GM21717 (cell line): ENCODE measurements around the gene RNF25.

Experiments used
- ATAC-seq: cut with Tn5 transposase; IDR thresholded peaks from one replicate; pipeline ENCODE4 v1.9.1; 2021; ENCODE audit warnings: mild to moderate bottlenecking, moderate library complexity; ENCODE audit not compliant: unreplicated experiment

RNF25 gene

DNA sequence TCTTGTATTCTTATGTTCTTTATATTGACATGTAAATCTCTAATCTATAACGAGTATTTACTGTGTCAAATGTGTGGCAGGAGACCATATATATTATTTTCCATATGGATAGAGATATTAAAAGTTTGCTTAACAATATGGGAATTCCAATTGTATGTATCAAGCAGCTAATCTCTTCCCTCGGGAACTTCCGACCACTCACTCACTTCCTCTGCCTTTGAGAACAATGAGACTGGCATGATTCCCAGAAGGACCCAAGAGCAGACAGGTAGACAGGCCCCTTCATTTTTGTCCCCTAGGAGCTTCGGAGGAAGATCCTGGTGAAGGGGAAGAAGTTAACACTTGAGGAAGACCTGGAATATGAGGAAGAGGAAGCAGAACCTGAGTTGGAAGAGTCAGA, 40.0 kb downstream of the RNF25 start:
- ATAC-seq: no peak

DNA sequence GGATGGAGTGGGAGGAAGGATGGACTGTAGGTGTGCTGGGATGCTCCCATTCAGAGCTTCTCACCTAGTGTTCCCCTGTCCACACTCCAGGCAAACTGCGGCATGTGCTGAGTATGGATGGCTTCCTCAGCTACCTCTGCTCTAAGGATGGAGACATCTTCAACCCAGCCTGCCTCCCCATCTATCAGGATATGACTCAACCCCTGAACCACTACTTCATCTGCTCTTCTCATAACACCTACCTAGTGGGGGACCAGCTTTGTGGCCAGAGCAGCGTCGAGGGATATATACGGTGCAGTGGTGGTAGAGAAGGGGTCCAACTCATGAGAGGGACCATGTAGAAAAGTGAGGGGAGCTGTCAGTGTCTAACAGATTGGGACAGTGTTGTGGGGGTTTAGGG, 43.9 kb downstream of the RNF25 start:
- no peak for ATAC-seq

DNA sequence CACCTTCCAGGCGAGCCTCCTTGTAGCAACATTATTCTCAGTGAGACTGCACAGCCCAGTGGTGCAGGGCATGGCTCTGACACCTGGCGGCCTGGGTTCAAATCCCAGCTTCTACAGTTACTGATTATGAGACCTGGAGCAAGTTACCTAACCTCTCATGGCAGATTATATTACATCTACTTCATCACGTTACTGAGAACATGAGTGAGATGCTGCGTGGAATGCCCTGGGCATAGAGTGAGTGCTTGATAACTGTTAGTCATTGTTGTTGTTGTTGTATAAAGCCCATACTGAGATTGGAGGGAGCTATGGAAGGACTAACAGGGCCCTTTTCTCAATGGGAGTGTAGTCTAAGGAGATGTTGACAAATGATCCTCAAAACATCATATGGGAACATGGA, 45.4 kb downstream of the RNF25 start:
- no peak for ATAC-seq

DNA sequence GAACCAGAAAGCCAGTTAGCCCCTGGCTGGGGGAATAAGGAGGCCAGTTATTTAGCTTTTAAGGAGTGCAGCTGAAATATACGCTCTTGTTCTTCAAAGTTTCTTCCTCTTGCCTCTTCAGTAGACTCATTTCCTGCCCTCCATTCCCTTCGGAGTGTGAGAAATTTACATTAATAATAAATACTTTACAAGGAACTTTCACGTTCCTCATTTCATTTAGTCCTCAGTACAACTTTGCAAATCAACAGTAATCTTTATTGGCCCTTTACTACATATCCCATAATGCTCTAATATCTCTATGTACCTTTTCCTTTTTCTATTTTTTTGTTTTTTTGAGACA, 48.5 kb downstream of the RNF25 start:
- no peak for ATAC-seq

DNA sequence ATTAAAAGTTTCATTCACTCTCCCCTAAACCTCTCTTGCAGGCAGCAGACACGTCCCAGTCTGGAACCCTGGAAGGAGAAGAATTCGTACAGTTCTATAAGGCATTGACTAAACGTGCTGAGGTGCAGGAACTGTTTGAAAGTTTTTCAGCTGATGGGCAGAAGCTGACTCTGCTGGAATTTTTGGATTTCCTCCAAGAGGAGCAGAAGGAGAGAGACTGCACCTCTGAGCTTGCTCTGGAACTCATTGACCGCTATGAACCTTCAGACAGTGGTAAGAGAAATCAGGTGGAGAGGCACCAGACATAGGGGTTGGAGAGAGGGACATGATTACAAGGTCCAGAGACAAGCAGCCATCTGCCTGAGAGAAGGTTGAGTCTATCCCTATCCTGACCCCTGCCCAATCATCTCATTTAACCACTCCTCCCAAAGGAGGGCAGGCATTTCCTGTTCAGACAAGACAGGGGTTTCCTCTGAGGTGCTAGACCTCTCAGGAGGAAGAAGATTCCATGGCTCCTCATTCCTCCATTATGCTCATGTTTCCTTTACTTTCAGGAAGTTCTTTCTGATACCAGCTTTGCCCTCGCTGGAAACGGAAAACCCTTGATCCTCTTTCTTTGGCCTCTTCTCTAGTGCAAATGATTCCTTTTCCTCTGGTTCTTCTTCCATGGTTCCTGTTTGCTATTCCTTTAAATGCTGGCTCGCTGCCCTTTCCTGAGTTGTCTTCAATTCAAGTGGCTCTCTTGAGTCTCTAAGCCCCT, 49.0 kb downstream of the RNF25 start:
- ATAC-seq: no peak

DNA sequence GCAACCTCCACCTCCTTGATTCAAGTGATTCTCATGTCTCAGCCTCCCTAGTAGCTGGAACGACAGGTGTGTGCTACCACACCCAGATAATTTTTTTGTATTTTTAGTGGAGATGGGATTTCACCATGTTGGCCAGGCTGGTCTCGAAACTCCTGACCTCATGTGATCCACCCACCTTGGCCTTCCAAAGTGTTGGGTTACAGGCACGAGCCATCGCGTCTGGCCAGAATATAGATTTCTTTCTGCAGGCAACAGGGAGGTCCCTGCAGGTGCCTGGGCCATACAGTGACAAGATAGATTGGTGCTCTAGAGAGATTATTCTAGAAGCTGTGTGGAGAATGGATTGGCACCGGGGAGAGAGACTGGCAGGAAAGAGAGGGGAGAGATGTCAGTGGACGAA, 50.8 kb downstream of the RNF25 start:
- no peak for ATAC-seq

DNA sequence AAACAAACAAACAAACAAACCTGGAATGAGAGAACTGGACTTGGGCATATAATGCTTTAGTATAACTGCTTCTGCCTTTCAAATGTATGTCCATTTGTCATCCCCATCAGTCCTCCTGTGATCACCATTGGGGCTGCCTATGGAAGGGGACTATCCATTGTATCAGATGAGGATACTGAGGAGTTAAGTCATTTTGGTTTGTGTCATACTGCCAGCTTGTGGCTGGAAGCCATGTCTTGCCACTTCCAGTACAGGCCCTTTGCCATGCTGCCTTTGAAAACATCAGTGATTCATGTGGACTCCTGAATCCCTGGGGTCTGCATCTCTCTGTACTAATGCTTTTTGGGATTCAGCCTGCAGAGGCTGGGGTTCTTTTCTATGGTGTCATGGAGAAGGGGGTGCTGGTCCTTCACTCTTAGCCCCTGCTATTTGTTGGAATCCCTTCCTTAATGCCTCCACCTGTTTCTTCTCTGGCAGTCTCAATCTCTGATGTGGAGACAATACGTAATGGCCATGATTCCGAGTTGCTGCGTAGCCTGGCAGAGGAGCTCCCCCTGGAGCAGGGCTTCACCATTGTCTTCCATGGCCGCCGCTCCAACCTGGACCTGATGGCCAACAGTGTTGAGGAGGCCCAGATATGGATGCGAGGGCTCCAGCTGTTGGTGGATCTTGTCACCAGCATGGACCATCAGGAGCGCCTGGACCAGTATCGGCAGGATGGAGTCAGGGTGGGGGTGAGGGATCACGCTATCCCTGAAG, 53.5 kb downstream of the RNF25 start:
- ATAC-seq: no peak

DNA sequence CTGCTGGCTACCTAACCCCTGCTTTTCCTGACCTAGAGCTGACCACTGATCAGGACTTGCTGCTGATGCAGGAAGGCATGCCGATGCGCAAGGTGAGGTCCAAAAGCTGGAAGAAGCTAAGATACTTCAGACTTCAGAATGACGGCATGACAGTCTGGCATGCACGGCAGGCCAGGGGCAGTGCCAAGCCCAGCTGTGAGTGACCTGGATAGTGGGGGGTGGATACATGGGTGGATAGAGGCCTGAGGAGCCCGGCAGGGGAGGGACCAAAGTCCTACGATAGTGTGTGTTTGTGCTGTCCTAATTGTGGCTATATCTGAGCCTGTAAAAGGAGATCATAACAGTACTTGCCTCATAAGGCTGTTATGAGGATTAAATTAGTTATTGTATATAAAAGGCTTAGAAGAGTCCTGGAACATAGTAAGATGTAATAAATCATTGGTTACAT, 55.9 kb downstream of the RNF25 start:
- no peak for ATAC-seq
